Measurements from ENCODE around the gene IDUA. TPM values are rescaled to one million over a fixed set of nuclear protein-coding genes. Genes with fewer than 3 reads are reported as not detected.

The IDUA gene
- total RNA-seq, 1 experiment from 2014 or later, result 35.0 TPM

DNA sequence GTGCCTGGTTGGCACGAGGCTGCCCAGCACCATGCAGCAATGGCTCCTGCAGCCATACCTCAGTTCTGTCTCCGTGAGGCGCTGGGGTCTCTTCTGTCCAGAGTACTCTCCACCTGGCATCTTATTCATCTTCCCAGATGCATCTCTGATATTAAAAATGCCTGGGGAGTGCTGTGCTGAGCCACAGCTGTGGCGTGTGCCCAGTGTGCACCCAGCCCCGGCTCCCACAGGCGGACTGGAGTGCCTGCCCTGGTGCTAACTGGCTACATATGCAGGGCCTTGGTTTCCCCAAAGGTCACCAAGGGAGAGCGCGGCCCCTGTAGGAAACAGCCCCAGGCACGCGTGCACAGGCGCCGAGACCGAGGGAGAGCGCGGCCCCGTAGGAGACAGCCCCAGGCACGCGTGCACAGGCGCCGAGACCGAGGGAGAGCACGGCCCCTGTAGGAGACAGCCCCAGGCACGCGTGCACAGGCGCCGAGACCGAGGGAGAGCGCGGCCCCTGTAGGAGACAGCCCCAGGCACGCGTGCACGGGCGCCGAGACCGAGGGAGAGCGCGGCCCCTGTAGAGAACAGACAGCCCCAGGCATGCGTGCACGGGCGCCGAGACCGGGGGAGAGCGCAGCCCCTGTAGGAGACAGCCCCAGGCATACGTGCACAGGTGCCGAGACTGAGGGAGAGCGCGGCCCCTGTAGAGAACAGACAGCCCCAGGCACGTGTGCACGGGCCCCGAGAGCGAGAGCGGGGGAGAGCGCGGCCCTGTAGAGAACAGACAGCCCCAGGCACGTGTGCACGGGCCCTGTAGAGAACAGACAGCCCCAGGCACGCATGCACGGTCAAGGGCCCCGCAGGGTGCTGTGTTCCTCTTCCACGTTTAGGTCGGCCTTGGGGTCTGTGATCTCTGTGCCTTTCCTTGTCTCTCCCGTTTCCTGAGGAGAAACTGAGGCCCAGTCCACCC is 40.0 kb upstream of the IDUA start:
- H3K4me3 Mint-ChIP-seq (ENCODE audit: unreplicated experiment), result no peak overlapping the region
- no TSS peak for BruUV-seq (replicated peaks)
- intact Hi-C loops (cut with micrococcal nuclease), result no loop called here
- no peak overlapping the region for H3K27ac Mint-ChIP-seq (ENCODE audit: low read depth, unreplicated experiment)
- no peaks in the 10 kb centered on the region for H3K36me3 Mint-ChIP-seq (ENCODE audit: insufficient read depth, unreplicated experiment)
- ChIA-PET POLR2A (no interaction called here), CTCF (no interaction called here)
- no peak for DNase-seq (ENCODE audit: unreplicated experiment)
- TF ChIP-seq, protein P1, sequence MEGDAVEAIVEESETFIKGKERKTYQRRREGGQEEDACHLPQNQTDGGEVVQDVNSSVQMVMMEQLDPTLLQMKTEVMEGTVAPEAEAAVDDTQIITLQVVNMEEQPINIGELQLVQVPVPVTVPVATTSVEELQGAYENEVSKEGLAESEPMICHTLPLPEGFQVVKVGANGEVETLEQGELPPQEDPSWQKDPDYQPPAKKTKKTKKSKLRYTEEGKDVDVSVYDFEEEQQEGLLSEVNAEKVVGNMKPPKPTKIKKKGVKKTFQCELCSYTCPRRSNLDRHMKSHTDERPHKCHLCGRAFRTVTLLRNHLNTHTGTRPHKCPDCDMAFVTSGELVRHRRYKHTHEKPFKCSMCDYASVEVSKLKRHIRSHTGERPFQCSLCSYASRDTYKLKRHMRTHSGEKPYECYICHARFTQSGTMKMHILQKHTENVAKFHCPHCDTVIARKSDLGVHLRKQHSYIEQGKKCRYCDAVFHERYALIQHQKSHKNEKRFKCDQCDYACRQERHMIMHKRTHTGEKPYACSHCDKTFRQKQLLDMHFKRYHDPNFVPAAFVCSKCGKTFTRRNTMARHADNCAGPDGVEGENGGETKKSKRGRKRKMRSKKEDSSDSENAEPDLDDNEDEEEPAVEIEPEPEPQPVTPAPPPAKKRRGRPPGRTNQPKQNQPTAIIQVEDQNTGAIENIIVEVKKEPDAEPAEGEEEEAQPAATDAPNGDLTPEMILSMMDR (IDR thresholded peaks at IDR 0.05; ENCODE audit: unreplicated experiment), result no peak
- no peaks in the 10 kb centered on the region for H3K9me3 Mint-ChIP-seq (ENCODE audit: unreplicated experiment)
- H3K27me3 Mint-ChIP-seq (ENCODE audit: insufficient read depth, unreplicated experiment), result no peaks in the 10 kb centered on the region
- no peaks in the 10 kb centered on the region for H3K4me1 Mint-ChIP-seq (ENCODE audit: insufficient read depth, unreplicated experiment)

DNA sequence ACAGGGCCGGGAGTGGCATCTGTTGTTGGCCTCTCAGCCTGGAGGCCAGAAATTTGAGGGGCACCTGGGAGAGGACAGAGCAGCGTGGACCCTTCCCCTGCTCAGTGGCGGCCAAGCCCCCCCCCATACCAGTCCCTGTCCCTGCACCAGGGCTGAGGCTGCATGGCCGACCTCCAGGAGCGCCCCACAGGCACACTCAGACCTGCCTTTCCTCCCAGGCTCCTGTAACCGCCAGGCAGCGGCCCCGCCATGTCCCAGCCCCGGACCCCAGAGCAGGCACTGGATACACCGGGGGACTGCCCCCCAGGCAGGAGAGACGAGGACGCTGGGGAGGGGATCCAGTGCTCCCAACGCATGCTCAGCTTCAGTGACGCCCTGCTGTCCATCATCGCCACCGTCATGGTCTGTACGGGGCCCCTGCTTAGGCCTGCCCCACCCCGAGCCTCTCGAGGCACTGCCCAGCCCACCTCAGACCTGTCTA is 39.3 kb upstream of the IDUA start:
- Mint-ChIP-seq H3K4me3 (ENCODE audit: unreplicated experiment) (no peak overlapping the region), H3K9me3 (ENCODE audit: unreplicated experiment) (no peaks in the 10 kb centered on the region), H3K4me1 (ENCODE audit: insufficient read depth, unreplicated experiment) (no peaks in the 10 kb centered on the region), H3K27me3 (ENCODE audit: insufficient read depth, unreplicated experiment) (no peaks in the 10 kb centered on the region), H3K36me3 (ENCODE audit: insufficient read depth, unreplicated experiment) (no peaks in the 10 kb centered on the region), H3K27ac (ENCODE audit: low read depth, unreplicated experiment) (no peak overlapping the region)
- DNase-seq (ENCODE audit: unreplicated experiment), result no peak
- TF ChIP-seq, protein P1 (IDR thresholded peaks at IDR 0.05; ENCODE audit: unreplicated experiment), result no peak
- ChIA-PET POLR2A (no interaction called here), CTCF (no interaction called here)
- intact Hi-C loops (cut with micrococcal nuclease), result no loop called here
- no TSS peak for BruUV-seq (replicated peaks)

DNA sequence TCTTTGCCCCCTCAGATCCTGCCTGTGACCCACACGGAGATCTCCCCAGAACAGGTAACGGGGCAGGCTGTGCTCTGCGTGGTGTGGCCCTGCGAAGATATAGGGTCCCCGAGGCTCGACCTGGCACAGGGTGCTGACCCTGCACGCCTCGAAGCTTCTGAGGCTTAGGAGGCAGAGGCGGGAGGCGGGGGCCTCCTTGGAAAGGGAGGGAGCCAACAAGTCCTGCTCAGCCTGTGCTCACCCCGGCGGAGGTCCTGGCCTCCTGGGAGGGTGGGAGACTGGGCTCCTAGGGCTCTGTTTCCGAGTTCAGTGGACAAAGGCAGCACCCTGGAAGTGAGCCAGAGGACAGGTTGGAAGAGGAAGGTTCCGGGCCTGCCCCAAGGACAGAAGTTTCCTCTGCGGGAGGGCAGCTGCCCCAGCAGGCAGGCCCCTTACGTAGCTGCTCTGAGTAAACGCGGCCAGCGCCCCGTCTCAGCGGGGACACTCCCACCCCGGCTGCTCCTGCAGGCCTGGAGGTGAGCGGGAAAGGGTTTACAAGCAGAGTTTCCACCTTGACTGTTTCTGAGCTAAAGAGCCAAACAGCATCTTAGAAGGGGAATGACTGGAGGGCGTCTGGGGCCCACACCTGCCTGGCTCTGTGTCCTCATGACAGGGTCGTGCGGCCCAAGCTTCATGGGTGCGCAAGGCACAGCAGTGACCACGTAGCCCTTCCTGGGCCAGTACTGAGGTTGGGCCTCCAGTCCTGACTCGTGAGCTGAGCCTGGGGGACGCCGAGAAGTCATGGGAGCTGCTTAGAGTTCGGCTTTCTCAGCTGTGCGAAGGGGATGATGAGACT is 38.5 kb upstream of the IDUA start:
- Mint-ChIP-seq H3K27me3 (ENCODE audit: insufficient read depth, unreplicated experiment) (no peaks in the 10 kb centered on the region), H3K4me1 (ENCODE audit: insufficient read depth, unreplicated experiment) (no peaks in the 10 kb centered on the region), H3K36me3 (ENCODE audit: insufficient read depth, unreplicated experiment) (no peaks in the 10 kb centered on the region), H3K4me3 (ENCODE audit: unreplicated experiment) (no peak overlapping the region), H3K9me3 (ENCODE audit: unreplicated experiment) (no peaks in the 10 kb centered on the region), H3K27ac (ENCODE audit: low read depth, unreplicated experiment) (no peak overlapping the region)
- TF ChIP-seq, protein P1 (IDR thresholded peaks at IDR 0.05; ENCODE audit: unreplicated experiment), result no peak
- no TSS peak for BruUV-seq (replicated peaks)
- intact Hi-C loops (cut with micrococcal nuclease), result no loop called here
- DNase-seq (ENCODE audit: unreplicated experiment), result no peak
- ChIA-PET POLR2A (no interaction called here), CTCF (interaction anchor here (0.7 to 0.9 kb wide), 2 partner anchors 22 to 108 kb away, joined by 3 read pairs; no protein-coding TSS in a partner anchor)

DNA sequence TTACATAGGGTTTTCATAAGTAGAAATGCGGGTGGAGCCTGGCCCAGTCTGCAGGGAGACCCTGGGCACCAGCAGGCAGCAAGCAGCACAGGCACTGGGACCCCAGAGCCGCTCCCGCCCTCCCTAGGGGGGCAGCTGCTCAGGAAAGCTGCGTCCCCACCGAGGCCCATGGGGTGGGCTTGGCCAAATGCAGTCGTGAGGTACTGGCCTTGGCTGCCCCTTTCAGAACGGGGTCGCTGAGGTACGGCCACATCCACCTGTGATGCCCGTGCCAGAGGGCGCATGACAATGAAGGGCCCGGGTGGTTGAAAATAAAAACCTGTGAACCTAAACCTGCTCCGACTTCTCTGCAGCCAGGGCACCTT is 37.9 kb upstream of the IDUA start:
- no peak for DNase-seq (ENCODE audit: unreplicated experiment)
- no peaks in the 10 kb centered on the region for H3K9me3 Mint-ChIP-seq (ENCODE audit: unreplicated experiment)
- intact Hi-C loops (cut with micrococcal nuclease), result no loop called here
- TF ChIP-seq, protein P1 (IDR thresholded peaks at IDR 0.05; ENCODE audit: unreplicated experiment), result no peak
- no peak overlapping the region for H3K4me3 Mint-ChIP-seq (ENCODE audit: unreplicated experiment)
- no peaks in the 10 kb centered on the region for H3K27me3 Mint-ChIP-seq (ENCODE audit: insufficient read depth, unreplicated experiment)
- no peaks in the 10 kb centered on the region for H3K4me1 Mint-ChIP-seq (ENCODE audit: insufficient read depth, unreplicated experiment)
- no peak overlapping the region for H3K27ac Mint-ChIP-seq (ENCODE audit: low read depth, unreplicated experiment)
- no TSS peak for BruUV-seq (replicated peaks)
- CTCF ChIA-PET, result interaction anchor here (0.7 to 0.9 kb wide), 2 partner anchors 23 to 107 kb away, joined by 3 read pairs; no protein-coding TSS in a partner anchor
- H3K36me3 Mint-ChIP-seq (ENCODE audit: insufficient read depth, unreplicated experiment), result no peaks in the 10 kb centered on the region
- POLR2A ChIA-PET, result no interaction called here

Data from MCF 10A (cell line).